ENCODE results near the gene TRIM71.
A peak's percentile ranks its signal among the peaks of the same experiment; 100 is the strongest.
"Not testable (repeated sequence)": the region's sequence is repeated elsewhere in the genome, so short reads cannot be mapped to it uniquely, and the experiment has no call there.

Gene TRIM71
- total RNA-seq, result 0 to 0.05 reads per million in 2 donors

- DNase-seq, result no peak
Observed at GRCh38 chr3:32817558-32818228, at the start of gene TRIM71. TRIM71 (plus strand) TSS chr3:32817997; CDS start chr3:32818081, 84 bp downstream.

GRCh38 chr3:32778389-32778788, 39.4 kb upstream of the TRIM71 start:
- no peak for DNase-seq

- DNase-seq, result no peak
Observed at GRCh38 chr3:32780071-32780734, 37.6 kb upstream of the TRIM71 start.

- no peak for DNase-seq
Observed at GRCh38 chr3:32780735-32781210, 37.0 kb upstream of the TRIM71 start.

- peak; percentile 22 for DNase-seq
Observed at GRCh38 chr3:32781211-32781968, 36.4 kb upstream of the TRIM71 start.

- not testable (repeated sequence) for DNase-seq
Observed at GRCh38 chr3:32781969-32782270, 35.9 kb upstream of the TRIM71 start.

GRCh38 chr3:32782407-32782806, 35.4 kb upstream of the TRIM71 start:
- DNase-seq, result no peak

GRCh38 chr3:32791833-32792232, 26.0 kb upstream of the TRIM71 start:
- DNase-seq, result no peak

- DNase-seq, result no peak
Observed at GRCh38 chr3:32794487-32795308, 23.1 kb upstream of the TRIM71 start.

GRCh38 chr3:32796384-32796950, 21.3 kb upstream of the TRIM71 start:
- not testable (repeated sequence) for DNase-seq

- DNase-seq, result no peak
Observed at GRCh38 chr3:32797776-32798175, 20.0 kb upstream of the TRIM71 start.

- DNase-seq, result not testable (repeated sequence)
Observed at GRCh38 chr3:32801440-32801839, 16.4 kb upstream of the TRIM71 start.

GRCh38 chr3:32813180-32813579, 4.6 kb upstream of the TRIM71 start:
- no peak for DNase-seq

- no peak for DNase-seq
Observed at GRCh38 chr3:32814361-32814760, 3.4 kb upstream of the TRIM71 start.

GRCh38 chr3:32815841-32816438, 1.9 kb upstream of the TRIM71 start:
- DNase-seq, result no peak

- DNase-seq, result no peak
Observed at GRCh38 chr3:32816439-32817256, 1.1 kb upstream of the TRIM71 start.

GRCh38 chr3:32817257-32817557, 590 bp upstream of the TRIM71 start:
- no peak for DNase-seq

- DNase-seq, result no peak
Observed at GRCh38 chr3:32818229-32818969, 602 bp downstream of the TRIM71 start.

GRCh38 chr3:32818970-32819511, 1.2 kb downstream of the TRIM71 start:
- no peak for DNase-seq
